ENCODE data around the gene CHD9NB. TPM values are rescaled to one million over a fixed set of nuclear protein-coding genes. Genes with fewer than 3 reads are reported as not detected.
"Not testable (repeated sequence)": the region's sequence is repeated elsewhere in the genome, so short reads cannot be mapped to it uniquely, and the experiment has no call there.

CHD9NB gene
- total RNA-seq, 1 experiment from 2014 or later, result 1.6 TPM

DNA sequence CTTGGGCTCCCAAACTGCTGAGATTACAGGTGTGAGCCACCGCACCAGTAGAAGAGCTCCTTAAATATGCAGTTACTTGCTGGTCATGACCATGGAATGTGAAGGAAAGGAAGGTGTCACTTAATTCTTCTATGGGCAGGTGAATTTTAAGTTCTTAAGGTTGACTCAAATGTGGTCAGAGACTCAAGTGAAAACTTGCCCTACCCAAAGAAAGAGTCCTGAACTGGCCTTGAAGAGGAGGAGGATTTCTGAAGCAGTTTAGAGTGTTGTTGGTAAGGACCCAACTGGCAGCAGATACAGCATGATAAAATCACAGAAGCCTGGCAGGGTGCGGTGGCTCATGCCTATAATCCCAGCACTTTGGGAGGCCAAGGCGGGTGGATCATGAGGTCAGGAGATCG, 31.4 kb upstream of the CHD9NB start:
- DNase-seq (ENCODE audit: low spot score), result no peak

- DNase-seq (ENCODE audit: low spot score), result no peak
Observed at GRCh38 chr16:53083119-53083518, 30.4 kb upstream of the CHD9NB start.

- no peak for DNase-seq (ENCODE audit: low spot score)
Observed at GRCh38 chr16:53082509-53082908, 29.8 kb upstream of the CHD9NB start.

- DNase-seq (ENCODE audit: low spot score), result no peak
Observed at GRCh38 chr16:53081686-53082407, 29.1 kb upstream of the CHD9NB start.

DNA sequence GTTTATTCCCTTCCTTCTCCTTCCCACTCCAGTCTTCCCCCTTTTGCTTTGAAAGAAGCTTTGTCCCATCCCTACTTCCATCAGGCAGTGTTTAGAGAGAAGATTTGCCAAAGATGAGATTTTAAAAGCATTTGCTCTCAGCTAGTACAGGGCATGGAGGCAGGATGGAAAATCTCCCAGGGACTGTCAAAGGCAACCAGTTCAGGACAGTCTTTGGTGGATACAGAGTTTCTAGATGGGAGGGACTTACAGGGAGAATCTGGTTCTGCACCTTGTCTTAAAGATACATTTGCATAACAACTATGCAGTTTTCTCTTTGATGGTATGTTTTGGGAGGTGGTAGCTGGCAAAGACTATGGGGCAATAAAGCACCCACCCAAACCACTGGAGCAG, 28.3 kb upstream of the CHD9NB start:
- DNase-seq (ENCODE audit: low spot score), result no peak

DNA sequence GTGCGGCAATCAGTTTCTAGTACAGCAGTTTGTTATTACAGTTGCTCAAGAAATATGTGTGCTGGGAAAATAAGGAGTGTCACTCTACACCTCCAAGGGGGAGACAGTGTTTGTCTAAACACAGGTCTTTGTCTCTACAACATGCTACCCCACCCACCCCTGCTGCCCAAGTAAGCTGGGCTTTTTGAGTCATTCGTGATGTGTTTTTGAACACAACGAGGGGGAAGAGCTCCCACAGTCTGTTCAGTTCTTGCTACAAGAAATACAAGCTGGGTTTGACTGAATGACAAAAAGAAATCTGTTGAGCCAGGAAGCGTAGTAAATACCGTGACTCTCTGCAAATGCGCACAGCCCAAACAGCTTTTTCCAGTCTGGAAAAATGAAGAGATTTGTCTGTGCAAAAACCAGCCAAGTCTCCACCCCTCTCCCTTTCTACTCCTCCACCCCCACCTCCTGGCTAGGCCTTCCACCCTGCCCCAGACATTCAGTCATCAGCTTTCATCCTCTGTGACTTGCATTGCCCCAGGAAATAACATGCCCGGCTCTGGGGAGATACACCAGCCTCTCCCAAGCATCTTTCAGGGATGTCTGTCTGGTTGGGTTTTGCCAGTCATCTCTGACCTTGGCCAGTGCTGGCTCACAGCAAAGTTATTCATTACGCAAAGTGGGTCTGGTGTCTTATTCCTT, 27.8 kb upstream of the CHD9NB start:
- peak; percentile 43 for DNase-seq (ENCODE audit: low spot score)

DNA sequence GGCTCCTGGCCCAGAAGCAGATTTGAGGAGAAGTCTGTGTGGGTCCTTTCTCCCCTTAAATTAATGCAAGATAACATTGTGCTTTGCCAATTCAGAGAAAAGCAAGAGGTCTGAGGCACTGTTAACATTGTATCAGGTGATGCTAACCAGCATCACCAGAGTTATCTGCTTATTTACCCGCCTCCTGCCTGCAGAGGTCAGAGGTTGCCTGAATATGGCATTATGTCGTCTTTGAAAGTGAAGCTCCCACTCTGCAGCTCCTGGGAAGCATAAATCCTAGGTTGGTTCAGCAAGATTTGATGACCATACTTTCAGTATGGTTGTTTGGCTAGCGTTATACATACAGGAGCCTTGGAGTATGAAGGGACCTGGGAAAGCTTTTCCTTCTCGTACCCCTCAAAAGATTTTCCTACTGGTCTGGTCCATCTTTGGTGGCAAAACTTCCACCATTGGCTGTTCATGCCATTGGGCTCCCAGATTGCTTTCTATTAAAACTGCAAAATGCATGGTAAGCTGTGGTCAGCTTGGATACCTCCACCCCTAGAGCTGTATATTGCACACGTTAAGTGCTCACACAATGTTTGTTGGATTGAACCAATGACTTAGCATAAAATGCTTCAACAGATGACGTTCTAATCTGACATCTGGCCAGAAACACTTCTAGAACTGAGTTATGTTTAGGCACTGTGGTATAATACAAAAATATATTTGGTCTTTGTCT, 26.2 kb upstream of the CHD9NB start:
- DNase-seq (ENCODE audit: low spot score), result no peak

DNA sequence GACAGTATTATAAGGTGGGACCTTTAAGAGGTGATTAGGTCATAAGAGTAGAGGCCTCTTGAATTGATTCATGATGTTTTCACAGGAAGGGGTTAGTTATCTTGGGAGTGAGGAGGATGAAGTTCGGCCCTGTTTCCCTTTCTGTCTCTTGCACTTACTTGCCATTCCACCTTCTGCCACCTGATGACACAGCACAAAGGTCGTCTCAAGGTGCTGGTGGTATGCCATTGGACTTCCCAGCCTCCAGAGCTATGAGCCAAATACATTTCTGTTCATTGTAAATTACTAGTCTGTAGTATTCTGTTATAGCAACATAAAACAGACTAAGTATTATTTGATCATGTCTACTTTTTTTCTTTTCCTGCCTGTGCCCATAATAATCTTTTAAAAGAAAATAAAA, 25.6 kb upstream of the CHD9NB start:
- DNase-seq (ENCODE audit: low spot score), result no peak

DNA sequence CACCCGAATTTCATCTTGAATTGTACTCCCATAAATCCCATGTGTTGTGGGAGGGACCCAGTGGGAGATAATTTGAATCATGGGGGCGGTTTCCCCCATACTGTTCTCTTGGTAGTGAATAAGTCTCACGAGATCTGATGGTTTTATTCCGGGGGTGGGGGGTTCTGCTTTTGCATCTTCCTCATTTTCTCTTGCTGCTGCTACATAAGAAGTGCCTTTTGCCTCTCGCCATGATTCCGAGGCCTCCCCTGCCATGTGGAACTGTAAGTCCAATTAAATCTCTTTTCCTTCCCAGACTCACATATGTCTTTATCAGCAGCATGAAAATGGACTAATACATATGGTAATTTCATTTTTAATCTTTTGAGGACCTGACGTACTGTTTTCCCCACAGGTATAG, 22.8 kb upstream of the CHD9NB start:
- not testable (repeated sequence) for DNase-seq (ENCODE audit: low spot score)

DNA sequence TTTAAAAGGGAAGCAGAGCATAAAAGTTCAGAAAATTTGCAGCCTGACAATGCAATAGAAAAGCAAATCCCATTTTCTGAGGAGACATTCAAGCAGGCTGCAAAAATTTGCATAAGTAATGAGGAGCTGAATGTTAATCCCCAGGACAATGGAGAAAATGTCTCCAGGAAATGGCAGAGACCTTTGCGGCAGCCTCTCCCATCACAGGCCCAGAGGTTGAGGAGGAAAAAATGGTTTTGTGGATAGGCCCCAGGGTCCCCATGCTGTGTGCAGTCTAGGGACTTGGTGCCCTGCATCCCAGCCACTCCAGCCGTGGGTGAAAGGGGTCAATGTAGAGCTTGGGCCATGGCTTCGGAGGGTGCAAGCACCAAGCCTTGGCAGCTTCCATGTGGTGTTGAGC, 21.6 kb upstream of the CHD9NB start:
- not testable (repeated sequence) for DNase-seq (ENCODE audit: low spot score)

GRCh38 chr16:53073022-53073421, 20.3 kb upstream of the CHD9NB start:
- DNase-seq (ENCODE audit: low spot score), result no peak

DNA sequence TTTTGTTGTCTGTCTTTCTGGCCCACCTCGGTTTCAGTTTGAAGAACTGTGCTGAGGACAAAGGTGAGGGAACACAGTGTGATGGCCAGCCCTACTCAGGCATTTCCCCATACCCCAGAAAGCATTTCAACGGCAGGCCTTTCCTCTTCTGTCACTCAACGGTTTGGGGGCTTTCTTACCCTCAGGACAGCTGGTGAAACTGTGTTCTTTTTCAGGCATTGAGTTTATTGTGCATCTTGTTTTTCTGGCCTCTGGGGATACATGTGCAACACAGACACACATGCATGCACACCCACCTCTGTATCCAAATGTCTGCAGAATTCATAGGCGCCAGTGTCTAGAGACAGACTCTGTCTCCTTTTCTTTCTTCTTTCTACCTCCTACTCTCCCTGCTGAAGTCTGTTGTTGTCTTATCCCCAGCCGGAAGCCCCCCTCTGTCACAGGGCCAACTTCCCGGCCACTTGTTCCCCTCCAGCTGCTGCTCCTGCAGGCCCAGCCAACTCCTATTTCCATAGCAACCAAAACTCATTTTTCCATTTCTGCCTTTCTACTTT, 19.1 kb upstream of the CHD9NB start:
- DNase-seq (ENCODE audit: low spot score), result no peak

- no peak for DNase-seq (ENCODE audit: low spot score)
Observed at GRCh38 chr16:53069772-53070171, 17.1 kb upstream of the CHD9NB start.

GRCh38 chr16:53068423-53068833, 15.7 kb upstream of the CHD9NB start:
- DNase-seq (ENCODE audit: low spot score), result no peak

DNA sequence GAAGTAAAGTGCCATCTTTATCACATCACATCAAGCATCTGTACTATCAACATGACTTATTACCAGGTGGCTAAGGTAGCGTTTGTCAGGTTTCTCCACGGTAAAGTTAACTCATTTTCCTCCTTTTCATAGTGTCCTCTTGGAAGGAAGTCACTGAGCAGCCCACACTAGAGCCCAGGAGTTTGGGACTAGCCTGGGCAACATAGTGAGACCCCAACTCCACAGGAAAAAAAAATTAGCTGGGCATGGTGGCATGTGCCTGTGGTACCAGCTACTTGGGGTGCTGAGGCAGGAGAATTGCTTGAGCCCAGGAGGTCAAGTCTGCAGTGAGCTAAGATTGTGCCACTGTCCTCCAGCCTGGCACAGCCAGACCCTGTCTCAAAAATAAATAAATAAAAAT, 15.0 kb upstream of the CHD9NB start:
- no peak for DNase-seq (ENCODE audit: low spot score)

GRCh38 chr16:53065461-53066061, 12.9 kb upstream of the CHD9NB start:
- DNase-seq (ENCODE audit: low spot score), result no peak

GRCh38 chr16:53064081-53064578, 11.4 kb upstream of the CHD9NB start:
- DNase-seq (ENCODE audit: low spot score), result no peak

DNA sequence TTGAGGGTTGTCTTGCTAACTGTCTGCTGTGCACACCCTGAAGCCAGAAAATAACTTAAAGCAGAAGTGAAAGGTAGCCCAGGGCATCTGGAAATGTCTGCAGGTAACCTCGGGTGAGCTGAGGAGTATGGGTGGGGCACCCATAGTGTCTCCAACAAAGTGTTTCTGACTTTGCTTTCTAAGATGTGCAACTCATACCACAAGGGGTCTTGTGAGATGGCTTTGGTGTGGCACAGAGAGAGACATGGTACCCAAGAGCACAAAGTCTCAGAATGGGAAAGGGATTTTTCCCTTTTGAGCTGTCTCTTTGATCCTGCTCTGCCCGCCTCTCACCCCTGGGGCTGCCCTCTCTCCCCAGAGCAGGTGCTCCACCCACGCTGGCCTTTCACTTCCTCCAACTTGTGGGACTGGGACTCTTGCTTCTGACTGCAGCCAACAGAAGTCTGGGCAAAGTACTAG, 9.0 kb upstream of the CHD9NB start:
- DNase-seq (ENCODE audit: low spot score), result no peak

- DNase-seq (ENCODE audit: low spot score), result no peak
Observed at GRCh38 chr16:53061256-53061655, 8.6 kb upstream of the CHD9NB start.

DNA sequence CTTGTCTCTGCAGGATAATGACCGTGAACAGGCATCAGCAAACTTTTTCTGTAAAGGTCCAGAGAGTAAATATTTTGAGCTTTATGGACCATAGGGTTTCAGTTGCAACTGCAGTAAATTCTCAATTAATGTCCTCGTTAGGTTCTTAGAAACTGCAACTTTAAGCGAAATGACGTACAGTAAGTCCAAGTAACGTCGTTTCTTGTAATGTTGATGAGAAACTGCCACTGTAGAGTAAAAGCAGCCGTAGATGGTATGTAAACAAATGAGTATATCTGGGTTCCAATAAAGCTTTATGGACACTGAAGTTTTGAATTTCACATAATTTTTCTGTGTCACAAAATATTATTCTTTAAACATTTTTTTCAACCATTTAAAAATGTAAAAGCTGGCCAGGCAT, 7.0 kb upstream of the CHD9NB start:
- no peak for DNase-seq (ENCODE audit: low spot score)

DNA sequence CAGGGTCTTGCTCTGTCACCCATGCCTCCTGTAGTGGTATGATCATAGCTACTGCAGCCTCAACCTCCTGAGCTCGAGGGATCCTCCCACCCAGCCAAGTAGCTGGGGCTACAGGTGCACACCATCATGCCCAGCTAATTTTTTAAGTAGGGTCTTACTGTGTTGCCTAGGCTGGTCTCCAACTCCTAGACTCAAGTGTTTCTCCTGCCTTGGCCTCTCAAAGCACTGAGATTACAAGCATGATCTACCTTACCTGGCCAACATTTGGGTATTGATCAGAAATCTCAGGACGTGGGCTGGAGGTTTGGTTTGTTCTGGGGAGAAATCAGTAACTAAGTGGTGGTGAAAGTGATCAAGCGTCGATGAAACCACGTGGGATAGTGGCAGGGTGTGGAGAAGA, 6.2 kb upstream of the CHD9NB start:
- no peak for DNase-seq (ENCODE audit: low spot score)

DNA sequence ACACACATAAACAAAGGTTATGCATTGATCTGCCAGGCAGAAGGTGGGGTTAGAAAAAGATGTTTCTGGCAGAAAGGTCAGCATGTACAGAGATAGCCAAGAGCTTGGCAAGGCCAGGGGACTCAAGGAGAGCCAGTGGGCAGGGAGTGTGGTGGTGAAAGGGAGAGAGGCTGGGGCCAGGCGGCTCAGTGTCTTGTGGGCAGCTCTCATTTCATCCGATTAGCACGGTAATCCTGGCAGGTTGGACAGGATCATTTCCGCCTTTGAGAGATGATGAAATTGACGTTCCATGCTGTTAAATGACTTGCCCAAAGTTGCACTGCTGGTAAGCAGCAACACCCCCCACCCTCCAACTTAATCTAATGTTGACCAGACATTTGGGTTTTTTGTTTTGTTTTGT, 5.7 kb upstream of the CHD9NB start:
- DNase-seq (ENCODE audit: low spot score), result no peak
